GM19395 (cell line): Measurements from ENCODE around the gene TTC23.
"Not testable (repeated sequence)": the region's sequence is repeated elsewhere in the genome, so short reads cannot be mapped to it uniquely, and the experiment has no call there.

Experiments used
- ATAC-seq: cut with Tn5 transposase; IDR thresholded peaks from one replicate; pipeline ENCODE4 v1.9.1; 2021; ENCODE audit warnings: mild to moderate bottlenecking, moderate library complexity; ENCODE audit not compliant: unreplicated experiment

The TTC23 gene

GRCh38 chr15:99250494-99250856, 1.1 kb upstream of the TTC23 start:
- ATAC-seq, result no peak

GRCh38 chr15:99250001-99250400, 620 bp upstream of the TTC23 start:
- ATAC-seq, result no peak

- no peak for ATAC-seq
These were observed 1.2 kb downstream of the TTC23 start for GRCh38 chr15:99248000-99248715.

- ATAC-seq, result no peak
These were observed 2.3 kb downstream of the TTC23 start for GRCh38 chr15:99247062-99247461.

GRCh38 chr15:99244306-99244705, 5.1 kb downstream of the TTC23 start:
- no peak for ATAC-seq

- ATAC-seq, result no peak
These were observed 7.6 kb downstream of the TTC23 start for GRCh38 chr15:99241752-99242151.

- peak; percentile 93 for ATAC-seq
These were observed 9.7 kb downstream of the TTC23 start for GRCh38 chr15:99239545-99240198.

- ATAC-seq, result no peak
These were observed 10.5 kb downstream of the TTC23 start for GRCh38 chr15:99238849-99239248.

- not testable (repeated sequence) for ATAC-seq
These were observed 15.2 kb downstream of the TTC23 start for GRCh38 chr15:99234160-99234559.

GRCh38 chr15:99232740-99233139, 16.6 kb downstream of the TTC23 start:
- no peak for ATAC-seq

- no peak for ATAC-seq
These were observed 18.5 kb downstream of the TTC23 start for GRCh38 chr15:99230867-99231266.

- no peak for ATAC-seq
These were observed 21.1 kb downstream of the TTC23 start for GRCh38 chr15:99228120-99228770.

GRCh38 chr15:99226802-99227201, 22.6 kb downstream of the TTC23 start:
- ATAC-seq, result no peak

GRCh38 chr15:99224372-99225214, 24.8 kb downstream of the TTC23 start:
- no peak for ATAC-seq

GRCh38 chr15:99213187-99213811, 36.1 kb downstream of the TTC23 start:
- ATAC-seq, result peak; percentile 96

- ATAC-seq, result no peak
These were observed 37.0 kb downstream of the TTC23 start for GRCh38 chr15:99212406-99212805.

GRCh38 chr15:99211926-99212325, 37.5 kb downstream of the TTC23 start:
- no peak for ATAC-seq

- ATAC-seq, result no peak
These were observed 39.0 kb downstream of the TTC23 start for GRCh38 chr15:99210334-99210733.

GRCh38 chr15:99209326-99209725, 40.1 kb downstream of the TTC23 start:
- no peak for ATAC-seq

- ATAC-seq, result no peak
These were observed 41.7 kb downstream of the TTC23 start for GRCh38 chr15:99207672-99208071.

GRCh38 chr15:99202176-99202552, 47.2 kb downstream of the TTC23 start:
- ATAC-seq, result no peak
